Progenitor cell of endocrine pancreas (in vitro differentiated cells): ENCODE measurements around the gene GPX4. TPM values are rescaled to one million over a fixed set of nuclear protein-coding genes. Genes with fewer than 3 reads are reported as not detected.

Source experiments
- DNase-seq: peaks from one replicate; pipeline ENCODE4 v3.0.0; 2021; ENCODE audit warnings: low spot score; ENCODE audit not compliant: unreplicated experiment
- H3K27ac Mint-ChIP-seq: 2 replicates; pipeline ENCODE4 v1.8.0; 2021; ENCODE audit warnings: mild to moderate bottlenecking, moderate library complexity, mixed read lengths
- H3K27me3 Mint-ChIP-seq: 2 replicates; pipeline ENCODE4 v1.8.0; 2021; ENCODE audit warnings: mixed read lengths
- H3K36me3 Mint-ChIP-seq: 2 replicates; pipeline ENCODE4 v1.8.0; 2022; ENCODE audit warnings: mixed read lengths; ENCODE audit not compliant: insufficient read depth
- H3K4me1 Mint-ChIP-seq: 2 replicates; pipeline ENCODE4 v1.8.0; 2021; ENCODE audit warnings: low read depth, mixed read lengths
- H3K4me3 Mint-ChIP-seq: 2 replicates; pipeline ENCODE4 v1.8.0; 2021; ENCODE audit warnings: low read depth, mild to moderate bottlenecking, moderate library complexity, mixed read lengths
- H3K9me3 Mint-ChIP-seq: 2 replicates; pipeline ENCODE4 v1.8.0; 2021; ENCODE audit warnings: low read depth, mixed read lengths
- total RNA-seq: library from RNA; stranded (reverse); gene quantifications from 2 replicates; pipeline ENCODE4 v1.2.1, GENCODE V29; 2021
- TF ChIP-seq, protein P1 (sequence below): fragments of 200-600 bp; sonication (generic); IDR thresholded peaks from one replicate; pipeline ENCODE4 v1.5.0; 2021; ENCODE audit warnings: antibody characterized with exemption, mild to moderate bottlenecking; ENCODE audit not compliant: unreplicated experiment

The GPX4 gene
- total RNA-seq, 1 donor from 2014 or later: 231 TPM

DNA sequence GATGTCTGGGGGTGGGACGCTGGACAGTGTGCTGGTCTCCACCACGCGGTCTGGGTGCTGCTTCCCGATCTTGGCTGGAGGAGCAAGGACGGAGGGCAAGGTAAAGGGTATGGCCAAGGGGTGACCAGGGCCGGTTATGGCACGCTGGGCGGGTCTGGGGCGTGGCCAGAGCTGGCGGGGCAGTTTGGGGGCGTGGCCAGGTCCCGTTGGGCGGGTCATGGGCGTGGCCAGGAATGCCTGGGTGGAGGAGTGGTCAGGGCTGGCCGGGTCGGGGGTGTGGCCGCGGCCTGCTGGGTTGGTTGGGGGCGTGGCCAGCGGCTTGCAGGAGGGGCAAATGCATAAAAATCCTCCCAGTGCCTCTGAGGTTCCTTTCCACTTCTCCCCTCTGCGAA is 19.2 kb downstream of the GPX4 start:
- Mint-ChIP-seq H3K27ac (no peak overlapping the region), H3K4me3 (no peak overlapping the region), H3K4me1 (no peaks in the 10 kb centered on the region), H3K36me3 (peaks cover 8% of the 10 kb centered on the region), H3K27me3 (no peaks in the 10 kb centered on the region), H3K9me3 (no peaks in the 10 kb centered on the region)
- no peak for DNase-seq
- TF ChIP-seq, protein P1, sequence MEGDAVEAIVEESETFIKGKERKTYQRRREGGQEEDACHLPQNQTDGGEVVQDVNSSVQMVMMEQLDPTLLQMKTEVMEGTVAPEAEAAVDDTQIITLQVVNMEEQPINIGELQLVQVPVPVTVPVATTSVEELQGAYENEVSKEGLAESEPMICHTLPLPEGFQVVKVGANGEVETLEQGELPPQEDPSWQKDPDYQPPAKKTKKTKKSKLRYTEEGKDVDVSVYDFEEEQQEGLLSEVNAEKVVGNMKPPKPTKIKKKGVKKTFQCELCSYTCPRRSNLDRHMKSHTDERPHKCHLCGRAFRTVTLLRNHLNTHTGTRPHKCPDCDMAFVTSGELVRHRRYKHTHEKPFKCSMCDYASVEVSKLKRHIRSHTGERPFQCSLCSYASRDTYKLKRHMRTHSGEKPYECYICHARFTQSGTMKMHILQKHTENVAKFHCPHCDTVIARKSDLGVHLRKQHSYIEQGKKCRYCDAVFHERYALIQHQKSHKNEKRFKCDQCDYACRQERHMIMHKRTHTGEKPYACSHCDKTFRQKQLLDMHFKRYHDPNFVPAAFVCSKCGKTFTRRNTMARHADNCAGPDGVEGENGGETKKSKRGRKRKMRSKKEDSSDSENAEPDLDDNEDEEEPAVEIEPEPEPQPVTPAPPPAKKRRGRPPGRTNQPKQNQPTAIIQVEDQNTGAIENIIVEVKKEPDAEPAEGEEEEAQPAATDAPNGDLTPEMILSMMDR: no peak

DNA sequence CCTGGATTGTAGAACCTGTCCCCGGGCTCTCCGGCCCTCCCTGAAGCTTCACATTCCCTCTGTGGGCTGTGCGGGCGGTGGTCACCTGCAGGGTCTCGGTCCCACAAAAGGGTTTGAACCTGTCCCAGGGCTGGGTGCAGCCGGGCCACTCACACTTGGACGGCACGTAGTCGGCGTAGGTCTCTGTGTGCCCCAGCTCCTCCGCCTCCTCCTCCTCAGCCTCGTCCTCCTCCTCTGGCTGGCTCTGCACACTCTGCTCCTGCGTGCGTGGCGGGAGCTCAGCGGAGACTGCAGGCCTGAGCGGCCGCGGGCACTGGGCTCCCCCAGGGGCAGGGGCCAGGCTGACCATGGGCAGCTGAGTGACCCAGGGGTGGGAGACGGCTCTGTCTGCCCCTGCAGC is 19.6 kb downstream of the GPX4 start:
- no peak overlapping the region for H3K4me3 Mint-ChIP-seq
- H3K27ac Mint-ChIP-seq: no peak overlapping the region
- DNase-seq: no peak
- peaks cover 8% of the 10 kb centered on the region for H3K36me3 Mint-ChIP-seq
- H3K27me3 Mint-ChIP-seq: no peaks in the 10 kb centered on the region
- H3K9me3 Mint-ChIP-seq: no peaks in the 10 kb centered on the region
- no peaks in the 10 kb centered on the region for H3K4me1 Mint-ChIP-seq
- TF ChIP-seq, protein P1: no peak

DNA sequence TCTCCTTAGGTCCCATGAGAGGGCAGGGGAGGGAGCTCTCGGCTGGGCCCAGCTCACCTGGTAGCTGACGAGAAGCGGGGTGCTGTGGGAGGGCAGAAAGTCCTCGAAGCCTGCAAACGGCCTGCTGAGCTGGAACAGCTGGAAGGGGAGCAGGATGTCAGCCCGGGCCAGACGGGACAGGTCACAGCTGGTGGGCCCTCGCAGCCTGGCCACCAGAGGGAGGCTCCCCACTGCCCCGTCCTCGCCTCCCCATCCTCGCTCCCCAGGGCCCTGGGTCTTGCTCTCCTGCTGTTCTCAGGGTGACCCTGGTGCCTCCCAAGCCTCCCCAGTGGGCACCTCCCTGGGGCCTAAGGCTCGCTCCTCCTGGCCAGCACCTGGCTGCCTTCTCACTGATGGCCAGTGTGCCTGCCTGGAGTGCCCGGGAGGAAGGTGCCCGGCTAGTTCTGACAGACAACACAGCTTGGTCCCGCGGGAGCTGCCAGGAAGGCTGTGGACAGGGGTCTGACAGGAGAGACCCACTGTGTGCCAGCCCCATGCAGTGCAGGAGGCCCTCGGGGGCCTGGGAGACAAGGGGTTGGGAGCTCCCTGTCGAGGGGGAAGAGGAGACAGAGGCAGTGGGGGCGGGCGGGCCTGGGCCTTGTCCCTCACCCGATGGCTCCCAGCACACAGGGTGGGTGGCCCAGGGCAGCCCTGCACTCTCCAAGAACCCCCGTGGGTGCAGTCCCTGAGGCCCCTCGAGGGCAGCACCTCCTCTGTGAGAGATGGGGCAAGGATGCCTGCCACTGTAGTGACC is 20.3 kb downstream of the GPX4 start:
- Mint-ChIP-seq H3K27me3 (no peaks in the 10 kb centered on the region), H3K4me3 (no peak overlapping the region), H3K36me3 (peaks cover 4% of the 10 kb centered on the region)

DNA sequence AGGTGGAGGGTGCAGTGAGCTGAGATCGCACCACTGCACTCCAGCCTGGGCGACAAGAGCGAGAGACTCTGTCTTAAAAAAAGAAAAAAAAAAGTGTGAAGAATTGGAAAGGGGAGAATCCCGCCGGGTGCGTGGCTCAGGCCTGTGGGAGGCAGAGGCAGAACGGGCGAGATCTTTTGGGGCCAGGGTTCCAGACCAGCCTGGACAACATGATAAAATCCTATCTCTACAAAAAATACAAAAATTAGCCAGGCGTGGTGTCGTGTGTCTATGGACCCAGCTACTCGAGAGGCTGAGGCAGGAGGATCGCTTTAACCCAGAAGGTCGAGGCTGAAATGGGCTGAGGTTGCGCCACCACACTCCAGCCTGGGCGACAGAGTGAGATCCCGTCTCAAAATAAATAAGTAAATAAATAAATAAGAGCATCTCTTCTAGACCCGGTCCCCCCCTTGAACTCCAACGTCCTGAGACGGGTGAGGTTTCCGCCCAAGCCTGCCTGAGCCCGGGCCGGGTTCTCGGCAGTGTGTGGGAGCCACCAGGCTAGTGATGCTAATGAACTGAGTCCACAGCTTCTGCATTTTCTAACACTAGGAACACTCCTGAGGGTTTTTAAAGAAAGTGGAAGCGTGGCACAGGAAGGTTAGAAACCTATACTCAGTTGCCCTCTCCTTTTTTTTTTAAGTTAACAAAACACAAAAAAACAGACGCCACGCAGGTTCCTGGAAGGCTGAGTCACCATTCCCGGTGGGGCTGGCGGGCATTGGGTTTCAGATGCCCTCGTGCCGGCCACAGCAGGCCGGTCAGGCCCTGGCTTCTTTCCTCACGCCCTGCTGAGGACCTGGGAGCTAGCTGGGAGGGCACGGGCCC is 22.0 kb downstream of the GPX4 start:
- no peaks in the 10 kb centered on the region for H3K9me3 Mint-ChIP-seq
- TF ChIP-seq, protein P1: no peak
- no peak overlapping the region for H3K27ac Mint-ChIP-seq
- H3K27me3 Mint-ChIP-seq: no peaks in the 10 kb centered on the region
- no peaks in the 10 kb centered on the region for H3K4me1 Mint-ChIP-seq
- no peak overlapping the region for H3K4me3 Mint-ChIP-seq
- H3K36me3 Mint-ChIP-seq: peaks cover 4% of the 10 kb centered on the region
- DNase-seq: no peak

More for the DNA sequence above, 20.3 kb downstream of the GPX4 start:
- no peak for DNase-seq
- Mint-ChIP-seq H3K4me1 (no peaks in the 10 kb centered on the region), H3K27ac (no peak overlapping the region), H3K9me3 (no peaks in the 10 kb centered on the region)
- TF ChIP-seq, protein P1: no peak

DNA sequence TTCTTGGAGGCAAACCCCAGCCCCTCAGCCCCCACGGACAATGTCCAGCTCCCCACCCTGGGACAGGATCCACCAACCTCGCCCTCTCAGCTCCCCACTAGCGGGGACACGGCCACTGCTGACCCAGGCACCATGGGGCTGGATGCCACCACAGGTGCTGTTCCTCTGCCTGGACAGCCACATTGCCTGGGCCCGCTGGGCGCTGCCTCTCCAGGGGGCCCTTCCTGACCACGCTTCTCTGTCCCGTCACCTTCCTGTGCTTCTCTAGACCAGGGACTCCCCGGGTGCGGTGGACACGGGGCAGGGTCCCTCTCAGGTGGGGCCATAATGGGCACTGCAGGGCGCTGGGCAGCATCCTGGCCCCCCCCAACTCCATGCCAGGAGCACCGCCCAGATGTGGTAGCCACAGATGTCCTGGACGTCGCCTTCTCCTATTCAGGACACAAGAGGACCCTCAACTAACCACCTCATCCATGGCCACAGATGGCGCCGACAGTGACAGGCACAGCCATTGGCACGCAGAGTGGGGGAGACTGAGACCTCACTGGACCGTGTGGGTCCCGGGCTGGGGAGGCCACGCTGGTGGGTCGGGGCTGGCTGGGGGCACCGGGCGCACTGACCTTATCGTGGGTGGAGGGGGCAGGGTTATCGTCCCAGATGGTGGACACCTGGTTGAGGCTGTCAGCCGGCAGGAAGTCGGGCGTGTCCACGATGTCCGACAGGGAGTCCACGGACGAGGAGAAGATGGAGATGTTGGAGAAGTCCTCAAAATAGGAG is 23.4 kb downstream of the GPX4 start:
- TF ChIP-seq, protein P1: no peak
- Mint-ChIP-seq H3K4me3 (no peak overlapping the region), H3K9me3 (no peaks in the 10 kb centered on the region), H3K27ac (no peak overlapping the region), H3K36me3 (no peaks in the 10 kb centered on the region), H3K27me3 (no peaks in the 10 kb centered on the region), H3K4me1 (no peaks in the 10 kb centered on the region)
- no peak for DNase-seq
